Measurements from ENCODE around the gene SLC6A1.

DNA sequence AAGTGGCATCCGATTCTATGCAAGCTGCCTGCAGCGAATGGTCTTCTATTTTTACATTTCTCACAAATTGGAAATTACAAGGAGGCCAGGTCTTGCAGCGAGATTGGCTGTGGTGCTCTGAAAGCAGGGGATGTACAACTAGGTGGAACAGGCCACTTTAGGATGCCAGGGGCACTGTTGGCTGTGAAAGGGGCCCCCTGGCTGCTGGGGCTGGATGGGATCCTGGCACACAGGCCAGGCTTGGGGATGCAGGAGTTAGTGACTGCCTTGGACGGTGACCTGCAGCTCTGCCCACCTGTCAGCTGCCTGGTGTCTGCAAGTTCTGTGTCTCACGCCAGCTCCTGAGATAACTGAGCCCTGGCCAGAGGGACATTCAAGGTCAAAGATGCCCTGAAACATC, 4.6 kb downstream of the SLC6A1 start:
- TF ChIP-seq POLR2AphosphoS5 (IDR thresholded peaks at IDR 0.05; ENCODE audit: low read depth, low read length) (no peak), TAF1 (IDR thresholded peaks at IDR 0.05; ENCODE audit: borderline replicate concordance, insufficient read depth, low read length) (no peak)

Data from PFSK-1 (cell line).